GM12892 (cell line): ENCODE results near the gene SREBF1.
A peak's percentile ranks its signal among the peaks of the same experiment; 100 is the strongest.

Experiments used
- DNase-seq: peaks from one replicate; pipeline ENCODE4 v3.0.0; 2011; ENCODE audit not compliant: insufficient read length
- FAIRE-seq: peaks from 2 replicates; lab custom pipeline; 2011; peaks lifted over from hg19 to GRCh38; lab: Jason Lieb, UNC
- POLR2A ChIP-seq: IDR thresholded peaks from 2 replicates; pipeline ENCODE4 v1.6.1; 2011; ENCODE audit warnings: low read depth, low read length, control low read depth
- POLR2AphosphoS5 ChIP-seq: IDR thresholded peaks from 2 replicates; pipeline ENCODE4 v1.6.1; 2011; ENCODE audit warnings: low read depth, low read length, control low read depth
- TAF1 ChIP-seq: IDR thresholded peaks from 2 replicates; pipeline ENCODE4 v1.6.1; 2011; ENCODE audit warnings: low read depth, mild to moderate bottlenecking, control low read depth, low read length, borderline replicate concordance

SREBF1 gene

DNA sequence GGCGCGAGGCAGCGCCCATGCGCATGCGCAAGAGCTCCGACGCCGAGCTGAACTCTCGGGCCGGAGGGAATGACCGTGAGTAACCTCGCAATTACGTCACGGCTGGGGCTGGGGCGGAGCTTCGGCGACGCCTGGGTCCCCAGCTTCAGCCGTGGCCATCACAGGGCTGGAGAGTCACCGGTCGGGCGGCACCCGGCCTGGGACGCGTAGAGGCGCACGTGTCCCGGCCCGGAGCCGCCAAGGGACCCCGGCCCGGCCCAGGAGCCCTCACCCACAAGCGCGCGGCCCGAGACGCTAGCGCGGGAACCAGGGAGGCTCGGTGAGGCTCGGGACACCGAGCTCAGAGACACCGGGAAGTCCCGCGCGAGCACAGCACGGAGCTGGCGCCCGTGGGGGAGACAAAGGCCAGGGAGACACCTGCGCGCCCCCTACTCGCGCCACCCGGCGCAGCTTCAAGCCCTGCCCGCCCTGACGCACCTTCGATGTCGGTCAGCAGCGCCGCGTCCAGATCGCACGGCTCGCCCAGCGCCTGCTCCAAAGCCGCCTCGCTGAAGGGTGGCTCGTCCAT is 452 bp downstream of the SREBF1 start:
- TF ChIP-seq POLR2A = peak; percentile 91
- TF ChIP-seq TAF1 = peak; percentile 36
- peak; percentile 86; the same call in 1 of the 2 replicates for TF ChIP-seq POLR2AphosphoS5
- peak; percentile 98 for FAIRE-seq
- peak; percentile 97 for DNase-seq

DNA sequence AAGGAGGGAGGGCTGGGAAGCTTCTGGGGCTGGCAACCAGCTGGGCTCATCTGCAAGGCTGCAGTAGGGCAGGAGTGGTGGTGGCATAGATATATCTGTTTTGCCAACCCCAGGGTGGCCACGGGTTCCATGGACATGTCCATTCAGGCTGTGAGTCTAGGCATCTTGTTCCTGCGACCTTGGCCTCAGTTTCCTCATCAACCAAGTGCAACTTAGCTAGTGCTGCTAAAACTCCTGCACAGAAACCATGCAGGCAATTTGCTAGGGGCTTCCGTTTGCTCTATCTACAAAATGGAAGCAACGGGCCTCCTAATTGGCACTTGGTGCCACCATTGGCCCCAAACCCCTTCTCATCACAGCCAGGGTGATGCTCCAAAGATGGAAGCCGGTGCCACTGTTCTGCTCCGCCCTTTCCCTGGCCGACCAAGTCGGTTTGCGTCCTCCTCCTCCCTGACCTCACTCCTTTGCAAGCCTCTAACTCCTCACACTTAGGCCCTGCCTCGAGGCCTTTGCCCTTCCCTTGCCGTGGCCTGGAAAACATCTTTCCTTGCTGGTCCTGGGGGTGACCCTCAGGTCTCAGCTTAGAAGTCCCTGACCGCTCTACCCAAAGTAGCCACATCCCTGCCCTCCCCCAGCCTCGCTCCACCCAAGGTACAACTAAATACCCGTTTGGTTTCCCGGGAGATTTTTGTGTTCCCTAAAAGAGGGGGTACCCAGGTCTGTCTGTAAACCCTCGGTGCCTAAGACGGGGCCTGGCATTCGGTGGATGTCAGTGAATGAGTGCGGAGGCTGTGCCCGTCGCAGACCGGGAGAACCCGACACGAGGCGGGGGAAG is 1.2 kb downstream of the SREBF1 start:
- TF ChIP-seq POLR2A (no peak), TAF1 (no peak), POLR2AphosphoS5 (no peak)
- no peak for DNase-seq
- FAIRE-seq = peak; percentile 5

GRCh38 chr17:17834974-17835373 is 1.8 kb downstream of the SREBF1 start:
- DNase-seq = no peak
- TF ChIP-seq POLR2AphosphoS5 (no peak), POLR2A (no peak), TAF1 (no peak)
- FAIRE-seq = peak; percentile 62

DNA sequence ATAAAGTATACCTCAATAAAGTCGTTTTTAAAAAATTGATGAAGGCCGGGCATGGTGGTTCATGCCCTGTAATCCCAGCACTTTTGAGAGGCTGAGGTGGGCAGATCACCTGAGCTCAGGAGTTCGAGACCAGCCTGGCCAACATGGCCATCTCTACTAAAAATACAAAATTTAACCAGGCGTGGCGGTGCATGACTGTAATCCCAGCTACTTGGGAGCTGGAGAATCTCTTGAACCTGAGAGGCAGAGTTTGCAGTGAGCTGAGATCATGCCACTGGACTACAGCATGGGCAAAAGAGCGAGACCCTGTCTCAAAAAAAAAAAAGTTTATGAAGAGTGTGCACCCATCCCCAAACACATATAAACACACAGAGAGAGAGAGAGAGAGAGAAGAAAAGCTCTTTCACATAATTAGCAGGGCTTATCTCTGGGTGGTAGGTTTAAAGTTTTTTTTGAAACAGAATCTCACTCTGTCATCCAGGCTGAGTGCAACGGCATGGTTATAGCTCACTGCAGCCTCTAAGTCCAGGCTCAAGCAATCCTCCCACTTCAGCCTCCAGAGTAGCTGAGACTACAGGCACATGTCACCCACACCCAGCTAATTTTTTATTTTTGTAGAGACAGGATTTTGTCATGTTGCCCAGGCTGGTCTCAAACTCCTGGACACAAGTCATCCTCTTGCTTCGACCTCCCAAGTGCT is 3.0 kb downstream of the SREBF1 start:
- DNase-seq (no peak), FAIRE-seq (no peak)
- TF ChIP-seq POLR2AphosphoS5 (no peak), POLR2A (no peak), TAF1 (no peak)

DNA sequence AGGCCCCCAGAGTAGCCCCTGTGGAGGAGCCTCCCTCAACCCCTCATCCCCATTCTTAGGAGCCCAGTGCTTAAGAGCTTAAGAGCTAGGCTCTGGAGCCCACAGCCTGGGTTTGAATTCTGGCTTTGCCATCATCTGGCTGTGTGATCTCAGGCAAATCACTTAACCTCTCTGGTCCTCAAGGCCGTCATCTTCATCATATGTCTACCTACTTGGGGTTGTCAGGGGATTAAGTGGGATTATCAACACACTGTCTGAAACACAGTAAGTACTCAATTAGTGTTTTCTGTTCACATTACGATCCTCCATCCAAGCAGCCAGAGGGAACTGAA is 4.8 kb downstream of the SREBF1 start:
- no peak for TF ChIP-seq POLR2A
- no peak for TF ChIP-seq TAF1
- no peak for TF ChIP-seq POLR2AphosphoS5
- DNase-seq (no peak), FAIRE-seq (no peak)

DNA sequence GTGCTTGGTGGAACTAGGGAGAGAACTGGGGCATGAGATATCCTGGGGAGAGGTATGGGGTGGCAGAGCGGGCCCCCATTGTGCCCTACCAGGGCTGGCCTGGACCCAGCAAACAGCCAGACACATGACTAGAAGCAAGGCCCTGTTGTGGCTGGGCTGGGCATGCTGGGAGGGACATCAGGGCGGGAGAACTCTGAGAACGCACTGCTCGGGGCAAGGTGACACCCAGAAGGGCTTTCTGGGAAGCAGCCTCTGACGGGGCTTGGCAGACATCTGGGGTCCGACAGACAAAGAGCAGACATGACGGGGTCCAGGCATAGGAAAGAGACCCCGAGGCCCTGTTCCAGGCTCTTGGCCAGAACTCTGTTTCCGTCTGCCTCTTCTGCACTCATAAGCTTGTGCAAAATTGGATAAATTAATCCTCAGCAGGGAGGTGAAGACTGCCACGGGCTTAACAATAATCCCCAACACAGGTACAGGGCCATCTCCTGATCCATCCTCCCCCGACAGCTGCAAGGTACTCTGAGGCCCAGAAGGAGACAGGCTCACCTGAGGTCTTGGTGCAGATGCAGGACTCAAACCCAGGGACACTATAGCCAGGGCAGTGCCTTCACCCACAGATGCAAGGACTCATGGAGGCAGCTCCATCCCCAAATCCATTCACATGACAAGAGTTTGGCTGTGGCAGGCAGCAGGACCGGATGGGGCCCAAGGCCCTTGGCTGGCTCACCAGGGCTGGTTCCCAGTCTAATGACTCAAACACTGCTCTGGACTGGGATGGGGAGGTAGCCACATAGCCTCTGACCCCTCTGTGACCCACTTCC is 5.4 kb downstream of the SREBF1 start:
- DNase-seq = no peak

GRCh38 chr17:17830740-17831207 is 6.0 kb downstream of the SREBF1 start:
- no peak for FAIRE-seq

More for the DNA sequence above, 5.4 kb downstream of the SREBF1 start:
- TF ChIP-seq POLR2AphosphoS5 = no peak
- no peak for TF ChIP-seq POLR2A
- no peak for FAIRE-seq

DNA sequence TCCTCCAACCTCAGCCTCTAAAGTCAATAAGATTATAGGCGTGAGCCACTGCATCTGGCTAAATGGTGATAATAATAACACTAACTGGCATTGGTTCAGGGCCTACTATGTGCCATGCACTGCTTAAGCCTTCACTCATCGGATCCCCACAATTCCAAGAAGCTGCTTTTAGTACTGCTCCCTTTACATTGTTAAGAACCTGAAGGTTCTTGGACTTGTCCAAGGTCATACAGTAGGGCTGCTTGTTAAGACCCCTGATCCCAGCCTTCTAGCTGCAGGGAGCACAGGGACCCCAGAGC is 6.6 kb downstream of the SREBF1 start:
- FAIRE-seq = no peak
- no peak for DNase-seq
- TF ChIP-seq POLR2A = no peak
- TF ChIP-seq POLR2AphosphoS5 = no peak
- no peak for TF ChIP-seq TAF1

More at GRCh38 chr17:17830740-17831207, 6.0 kb downstream of the SREBF1 start:
- TF ChIP-seq POLR2A (no peak), POLR2AphosphoS5 (no peak), TAF1 (no peak)
- DNase-seq = no peak

- no peak for TF ChIP-seq POLR2AphosphoS5
- FAIRE-seq (no peak), DNase-seq (no peak)
Observed at GRCh38 chr17:17827826-17828621, 8.8 kb downstream of the SREBF1 start.

DNA sequence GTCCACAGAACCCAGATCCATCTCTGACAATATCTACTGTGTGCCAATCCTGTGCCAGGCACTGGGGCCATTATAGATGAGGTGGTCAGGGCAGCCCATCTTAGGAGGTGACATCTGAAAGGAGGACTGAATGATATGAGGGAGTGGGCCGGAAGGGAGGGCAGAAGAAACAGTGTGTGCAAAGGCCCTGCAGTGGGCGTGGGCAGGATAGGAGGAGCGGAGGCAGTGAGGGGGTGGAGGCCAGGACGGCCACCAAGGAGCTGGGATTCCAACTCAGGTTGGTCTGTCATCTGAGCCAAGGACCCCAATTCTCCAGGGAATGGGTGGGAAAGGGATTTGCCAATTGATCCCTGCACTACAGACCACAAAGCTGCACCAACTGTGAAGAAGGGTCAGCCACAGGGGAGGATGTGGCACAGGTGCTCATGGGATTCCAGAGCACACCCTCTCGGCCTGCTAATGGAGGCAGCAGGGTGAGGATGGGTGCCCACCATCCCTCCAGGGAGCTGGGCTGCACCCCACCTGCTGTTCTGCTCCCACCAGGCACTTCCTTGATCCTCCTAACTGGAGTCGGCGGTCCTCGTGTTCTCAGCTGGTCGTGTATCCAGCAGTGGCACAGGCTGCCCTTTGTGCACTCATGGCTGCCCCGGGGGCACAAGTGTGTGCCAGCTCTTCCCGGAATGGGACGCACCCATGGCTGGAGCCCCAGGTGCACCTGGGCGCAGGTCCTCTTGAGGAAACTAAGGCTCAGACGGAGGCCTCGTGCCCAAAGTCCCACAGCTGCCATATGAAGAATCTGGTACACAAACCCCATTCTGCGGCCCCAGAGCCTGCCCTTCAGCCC is 9.6 kb downstream of the SREBF1 start:
- DNase-seq = no peak
- no peak for FAIRE-seq

GRCh38 chr17:17826342-17826713 is 10.5 kb downstream of the SREBF1 start:
- FAIRE-seq (no peak), DNase-seq (no peak)
- TF ChIP-seq POLR2AphosphoS5 (no peak), TAF1 (no peak), POLR2A (no peak)

More for the DNA sequence above, 9.6 kb downstream of the SREBF1 start:
- no peak for TF ChIP-seq TAF1
- no peak for TF ChIP-seq POLR2AphosphoS5
- TF ChIP-seq POLR2A = no peak
